Spleen (tissue), 7 donors: ENCODE data around the gene RBM4.

ENCODE experiments used
- CTCF ChIP-seq, 11 experiments: fragments of 200-600 bp in 7 of 11; fragments of 450-650 bp in 4 of 11; sonication (generic) in 4 of 11; IDR thresholded peaks in 8 of 11; conservative IDR thresholded peaks in 3 of 11; 1 replicate in 7 of 11; 2 replicates in 4 of 11; pipeline versions ENCODE4 v1.4.0 to v1.8.0; 2016 to 2021; ENCODE audit warnings: antibody characterized with exemption in 11 of 11, inconsistent platforms in 4 of 11, mild to moderate bottlenecking in 1 of 11
- POLR2A ChIP-seq, 3 donors: fragments of 450-650 bp; IDR thresholded peaks; one replicate each; pipeline ENCODE4 v1.5.1; 2017; ENCODE audit warnings: antibody characterized with exemption in 3 of 3, mild to moderate bottlenecking in 1 of 3
- POLR2AphosphoS5 ChIP-seq, 3 donors: sonication (generic); formaldehyde crosslinking; IDR thresholded peaks; one replicate each; pipeline ENCODE4 v1.5.1; 2017; ENCODE audit warnings: antibody characterized with exemption in 3 of 3
- donor health status: DM: no; HTN: no; CAD: no; lungs with moderate emphysema.
- donor health status: DM: no; HTN: no; CAD: no.
- donor health status: DM: no; HTN: no; CAD: no.

- TF ChIP-seq CTCF (IDR thresholded peaks at IDR 0.05 in 8 of 11, conservative IDR thresholded peaks at IDR 0.05 in 3 of 11), result no peak
- TF ChIP-seq POLR2AphosphoS5 (IDR thresholded peaks at IDR 0.05), result no peak
- TF ChIP-seq POLR2A (IDR thresholded peaks at IDR 0.05), result no peak
Measured at GRCh38 chr11:66684635-66685034, 46.1 kb downstream of the RBM4 start.
